Epithelial cell of alveolus of lung (primary cell): Measurements from ENCODE around the gene STK4. TPM values are rescaled to one million over a fixed set of nuclear protein-coding genes. Genes with fewer than 3 reads are reported as not detected.

Source experiments
- total RNA-seq: library from RNA; depleted of rRNA; stranded (reverse); fragments of >200 nt; gene quantifications from 2 replicates; pipeline ENCODE4 v1.2.1, GENCODE V29; 2015

The STK4 gene
- total RNA-seq = 13.7 and 16.4 TPM in 2 replicates

GRCh38 chr20:44966030-44966961 is at the start of gene STK4:
STK4 (plus strand) TSS chr20:44966512; CDS start chr20:44966569, 57 bp downstream.

GRCh38 chr20:44960103-44960852 is 6.0 kb upstream of the STK4 start, which contains the start of gene TOMM34:
TOMM34 (minus strand) TSS chr20:44960397; CDS start chr20:44960333, 64 bp downstream.

GRCh38 chr20:45100563-45101245 is 134.4 kb downstream of the STK4 start, which contains the start of gene KCNS1:
KCNS1 (minus strand) TSS chr20:45101127; CDS start chr20:45099236, 1,891 bp downstream.

GRCh38 chr20:45114465-45115385 is 148.4 kb downstream of the STK4 start, which contains the start of gene WFDC5:
WFDC5 (minus strand) TSS chr20:45115174; CDS start chr20:45115083, 91 bp downstream.

GRCh38 chr20:45124365-45124764 is 158.1 kb downstream of the STK4 start, which contains the start of gene WFDC12:
WFDC12 (minus strand) TSS chr20:45124465; CDS start chr20:45124447, 18 bp downstream.

Other genes with a start within 250 kb of the STK4 start
- gene KCNK15, start 220.6 kb upstream of the STK4 start, total RNA-seq = not detected in 2 replicates
- gene RIMS4, start 156.0 kb upstream of the STK4 start, total RNA-seq = not detected in 2 replicates
- 76.7 and 149 TPM in 2 replicates for gene YWHAB, start 80.8 kb upstream of the STK4 start, total RNA-seq
- gene PABPC1L, start 56.5 kb upstream of the STK4 start, total RNA-seq = 3.7 and 4.9 TPM in 2 replicates
- 26.7 and 54.7 TPM in 2 replicates for gene TOMM34, start 6.1 kb upstream of the STK4 start, total RNA-seq
- 0.26 TPM in 1 of 2 replicates, not detected in the other for gene KCNS1, start 134.6 kb downstream of the STK4 start, total RNA-seq
- not detected in 2 replicates for gene WFDC5, start 148.7 kb downstream of the STK4 start, total RNA-seq
- not detected in 2 replicates for gene WFDC12, start 158.0 kb downstream of the STK4 start, total RNA-seq
- not detected in 2 replicates for gene PI3, start 208.4 kb downstream of the STK4 start, total RNA-seq
- gene SEMG1, start 240.5 kb downstream of the STK4 start, total RNA-seq = not detected in 2 replicates